KMS-11 (cell line): ENCODE measurements around the gene GRIA1.

Experiments used
- H2AFZ ChIP-seq: fragments of 200-600 bp; sonication (generic); 2 replicates; pipeline ENCODE4 v1.6.1; 2016; ENCODE audit warnings: antibody characterized with exemption, mixed run types, low read depth
- H3K27ac ChIP-seq: fragments of 200-600 bp; sonication (generic); 2 replicates; pipeline ENCODE4 v1.6.1; 2016; ENCODE audit warnings: mild to moderate bottlenecking, mixed run types
- H3K27me3 ChIP-seq: fragments of 200-600 bp; sonication (generic); 2 replicates; pipeline ENCODE4 v1.6.1; 2017; ENCODE audit warnings: mild to moderate bottlenecking, low read depth, mixed run types, moderate library complexity; ENCODE audit not compliant: insufficient read depth
- H3K36me3 ChIP-seq: fragments of 200-600 bp; sonication (generic); 2 replicates; pipeline ENCODE4 v1.6.1; 2017; ENCODE audit warnings: mild to moderate bottlenecking, mixed run types; ENCODE audit not compliant: insufficient read depth
- H3K4me1 ChIP-seq: fragments of 200-600 bp; sonication (generic); 2 replicates; pipeline ENCODE4 v1.6.1; 2016; ENCODE audit warnings: mild to moderate bottlenecking, low read depth, mixed run types; ENCODE audit not compliant: poor library complexity, severe bottlenecking
- H3K4me2 ChIP-seq: fragments of 200-600 bp; sonication (generic); 2 replicates; pipeline ENCODE4 v1.7.0; 2016; ENCODE audit warnings: mild to moderate bottlenecking, mixed run types
- H3K4me3 ChIP-seq: fragments of 200-600 bp; sonication (generic); IDR thresholded peaks from 2 replicates; pipeline ENCODE4 v1.6.1; 2017; ENCODE audit warnings: low read depth, low read length, mixed read lengths; ENCODE audit not compliant: insufficient read depth
- H3K79me2 ChIP-seq: fragments of 200-600 bp; sonication (generic); 2 replicates; pipeline ENCODE4 v1.6.1; 2016; ENCODE audit warnings: low read depth, mixed run types; ENCODE audit not compliant: insufficient read depth
- H3K9ac ChIP-seq: fragments of 200-600 bp; sonication (generic); 2 replicates; pipeline ENCODE4 v1.6.1; 2016; ENCODE audit warnings: mild to moderate bottlenecking, mixed run types
- H4K20me1 ChIP-seq: fragments of 200-600 bp; sonication (generic); 2 replicates; pipeline ENCODE4 v1.6.1; 2016; ENCODE audit warnings: mild to moderate bottlenecking, mixed run types; ENCODE audit not compliant: insufficient read depth
- TF ChIP-seq, protein P1 (sequence below): fragments of 200-600 bp; sonication (generic); conservative IDR thresholded peaks from 2 replicates; pipeline ENCODE4 v1.6.1; 2017; ENCODE audit warnings: low read depth, mild to moderate bottlenecking, antibody characterized with exemption, low read length, moderate library complexity, mixed read lengths

The GRIA1 gene

GRCh38 chr5:153456993-153457392 lies 33.5 kb upstream of the GRIA1 start:
- H3K4me3 ChIP-seq = no peak overlapping the region
- H3K36me3 ChIP-seq = no peaks in the 10 kb centered on the region
- no peaks in the 10 kb centered on the region for H3K79me2 ChIP-seq
- TF ChIP-seq, protein P1, sequence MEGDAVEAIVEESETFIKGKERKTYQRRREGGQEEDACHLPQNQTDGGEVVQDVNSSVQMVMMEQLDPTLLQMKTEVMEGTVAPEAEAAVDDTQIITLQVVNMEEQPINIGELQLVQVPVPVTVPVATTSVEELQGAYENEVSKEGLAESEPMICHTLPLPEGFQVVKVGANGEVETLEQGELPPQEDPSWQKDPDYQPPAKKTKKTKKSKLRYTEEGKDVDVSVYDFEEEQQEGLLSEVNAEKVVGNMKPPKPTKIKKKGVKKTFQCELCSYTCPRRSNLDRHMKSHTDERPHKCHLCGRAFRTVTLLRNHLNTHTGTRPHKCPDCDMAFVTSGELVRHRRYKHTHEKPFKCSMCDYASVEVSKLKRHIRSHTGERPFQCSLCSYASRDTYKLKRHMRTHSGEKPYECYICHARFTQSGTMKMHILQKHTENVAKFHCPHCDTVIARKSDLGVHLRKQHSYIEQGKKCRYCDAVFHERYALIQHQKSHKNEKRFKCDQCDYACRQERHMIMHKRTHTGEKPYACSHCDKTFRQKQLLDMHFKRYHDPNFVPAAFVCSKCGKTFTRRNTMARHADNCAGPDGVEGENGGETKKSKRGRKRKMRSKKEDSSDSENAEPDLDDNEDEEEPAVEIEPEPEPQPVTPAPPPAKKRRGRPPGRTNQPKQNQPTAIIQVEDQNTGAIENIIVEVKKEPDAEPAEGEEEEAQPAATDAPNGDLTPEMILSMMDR = no peak
- H4K20me1 ChIP-seq = no peaks in the 10 kb centered on the region
- H3K4me2 ChIP-seq = no peak overlapping the region
- H3K9ac ChIP-seq = no peak overlapping the region
- no peaks in the 10 kb centered on the region for H3K27me3 ChIP-seq
- no peaks in the 10 kb centered on the region for H3K4me1 ChIP-seq
- H3K27ac ChIP-seq = no peak overlapping the region
- no peak overlapping the region for H2AFZ ChIP-seq

- H3K4me2 ChIP-seq = no peak overlapping the region
- H3K9ac ChIP-seq = no peak overlapping the region
- no peak overlapping the region for H2AFZ ChIP-seq
- no peaks in the 10 kb centered on the region for H4K20me1 ChIP-seq
- no peak overlapping the region for H3K4me3 ChIP-seq
- no peaks in the 10 kb centered on the region for H3K27me3 ChIP-seq
- no peaks in the 10 kb centered on the region for H3K36me3 ChIP-seq
- TF ChIP-seq, protein P1 = no peak
- H3K79me2 ChIP-seq = no peaks in the 10 kb centered on the region
- no peaks in the 10 kb centered on the region for H3K4me1 ChIP-seq
- no peak overlapping the region for H3K27ac ChIP-seq
These were observed 32.2 kb upstream of the GRIA1 start for GRCh38 chr5:153458268-153458667.

DNA sequence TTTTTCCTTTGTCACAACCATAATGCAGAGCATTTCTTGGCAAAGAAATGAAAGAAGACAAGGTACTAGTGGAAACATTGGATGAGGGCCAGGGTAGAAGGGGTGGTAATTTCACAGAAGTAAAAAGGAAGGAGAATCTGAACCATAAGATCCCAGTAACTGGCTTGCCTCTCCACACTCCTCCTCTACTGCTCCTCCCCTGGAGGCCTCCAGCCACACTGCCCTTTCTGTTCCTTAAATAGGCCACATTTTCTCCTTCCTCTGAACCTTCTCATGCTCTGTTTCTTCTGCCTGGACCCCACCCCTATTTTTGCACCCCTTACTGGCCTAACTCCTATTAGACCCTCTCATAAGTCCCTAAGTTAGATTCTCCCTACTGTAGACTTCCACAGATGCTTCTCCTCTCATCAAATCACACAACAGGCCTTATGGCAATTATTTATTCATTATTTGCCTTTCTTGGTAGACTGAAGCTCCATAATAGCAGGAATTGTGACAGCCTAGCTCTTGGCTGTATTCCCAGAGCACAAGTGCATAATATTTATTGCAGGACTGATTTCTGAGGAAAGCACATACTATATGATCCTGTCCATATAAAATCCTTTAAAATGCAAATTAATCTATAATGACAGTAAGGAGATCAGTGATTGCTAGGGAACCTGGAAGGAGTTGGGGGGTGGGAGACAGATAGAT lies 31.3 kb upstream of the GRIA1 start:
- Histone ChIP-seq H3K36me3 (no peaks in the 10 kb centered on the region), H3K9ac (no peak overlapping the region), H4K20me1 (no peaks in the 10 kb centered on the region), H3K4me2 (no peak overlapping the region), H3K27me3 (no peaks in the 10 kb centered on the region), H3K4me1 (no peaks in the 10 kb centered on the region), H3K4me3 (no peak overlapping the region), H2AFZ (no peak overlapping the region), H3K27ac (no peak overlapping the region), H3K79me2 (no peaks in the 10 kb centered on the region)
- TF ChIP-seq, protein P1 = no peak

DNA sequence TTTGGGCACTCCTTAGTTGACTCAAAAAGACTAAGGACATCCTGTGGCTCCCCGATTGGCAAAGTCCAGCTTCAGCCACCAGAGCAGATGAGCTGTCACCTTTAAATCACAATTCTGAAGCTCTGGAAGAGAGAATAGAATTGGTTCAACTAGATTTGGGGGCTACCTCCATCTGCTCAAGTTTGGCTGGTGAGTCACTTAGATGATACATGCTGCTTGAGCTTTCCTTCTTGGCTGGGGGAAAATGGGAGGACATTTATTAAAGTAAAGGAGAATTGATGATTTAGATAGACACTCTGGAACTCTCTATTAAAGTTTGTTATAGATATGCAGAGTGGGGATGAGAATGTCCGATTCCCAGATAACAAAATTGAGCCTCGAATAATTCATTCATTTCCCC lies 30.0 kb upstream of the GRIA1 start:
- TF ChIP-seq, protein P1 = no peak
- no peaks in the 10 kb centered on the region for H3K27me3 ChIP-seq
- H3K79me2 ChIP-seq = no peaks in the 10 kb centered on the region
- H3K27ac ChIP-seq = no peak overlapping the region
- H3K4me2 ChIP-seq = no peak overlapping the region
- H3K4me1 ChIP-seq = no peaks in the 10 kb centered on the region
- H3K4me3 ChIP-seq = no peak overlapping the region
- no peaks in the 10 kb centered on the region for H3K36me3 ChIP-seq
- no peaks in the 10 kb centered on the region for H4K20me1 ChIP-seq
- H3K9ac ChIP-seq = no peak overlapping the region
- H2AFZ ChIP-seq = no peak overlapping the region
